ENCODE results near the gene GUCA1A.
"Not testable (repeated sequence)": the region's sequence is repeated elsewhere in the genome, so short reads cannot be mapped to it uniquely, and the experiment has no call there.

GUCA1A gene

DNA sequence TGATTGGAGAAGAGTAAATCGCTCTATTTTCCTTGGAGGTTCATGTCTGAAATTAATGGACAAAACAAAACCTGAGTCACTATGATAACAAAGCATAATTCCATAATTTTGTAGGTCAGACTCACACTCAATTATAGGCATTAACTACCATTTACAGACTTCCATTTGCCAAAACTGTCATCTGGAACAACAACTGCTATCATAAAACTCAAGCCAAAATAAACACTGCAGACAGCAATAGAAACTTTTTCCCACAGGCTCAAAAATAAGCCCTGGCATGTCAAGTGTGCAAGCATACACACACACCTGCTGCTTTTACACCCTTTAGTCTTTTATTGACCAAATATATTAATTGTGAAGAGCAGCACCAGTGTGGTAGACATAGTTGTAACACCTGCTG, 37.4 kb downstream of the GUCA1A start:
- DNase-seq (ENCODE audit: low spot score) = no peak

DNA sequence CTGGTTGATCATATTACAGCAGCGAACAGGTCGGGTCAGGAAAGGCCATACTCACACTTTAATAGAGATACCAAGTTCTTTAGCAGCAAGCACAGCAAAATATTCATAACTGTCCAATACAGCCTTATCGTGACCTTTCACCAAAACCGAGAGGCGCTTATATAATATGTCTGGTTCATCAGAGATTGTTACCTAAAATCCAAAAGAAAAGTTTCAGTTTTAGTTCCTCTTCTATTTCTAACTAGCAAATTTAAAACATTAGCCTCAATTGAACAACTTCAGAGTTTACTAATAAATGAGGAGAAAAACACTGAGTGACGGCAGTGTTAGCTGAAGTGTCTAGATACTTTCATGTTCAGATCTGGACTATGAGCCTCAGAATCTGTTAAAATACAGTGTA, 38.6 kb downstream of the GUCA1A start:
- no peak for DNase-seq (ENCODE audit: low spot score)

DNA sequence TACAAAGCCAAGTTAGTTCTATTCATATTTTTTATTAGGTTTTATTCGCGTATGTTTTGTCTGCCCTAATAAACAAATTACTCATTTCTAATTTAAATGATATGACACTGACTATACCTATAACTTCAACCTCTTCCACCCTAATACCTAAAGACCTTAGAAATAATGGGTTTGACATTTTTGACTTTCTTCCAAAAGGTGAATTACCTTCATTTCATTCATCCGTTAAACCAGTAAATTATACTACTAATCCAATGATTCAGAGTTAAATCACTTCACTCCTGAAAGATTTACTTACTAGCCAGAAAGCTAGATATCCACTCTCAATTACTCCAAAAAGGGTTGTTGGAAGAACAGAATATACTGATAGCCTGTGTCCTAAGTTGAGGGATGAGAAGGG, 39.3 kb downstream of the GUCA1A start:
- DNase-seq (ENCODE audit: low spot score) = no peak

DNA sequence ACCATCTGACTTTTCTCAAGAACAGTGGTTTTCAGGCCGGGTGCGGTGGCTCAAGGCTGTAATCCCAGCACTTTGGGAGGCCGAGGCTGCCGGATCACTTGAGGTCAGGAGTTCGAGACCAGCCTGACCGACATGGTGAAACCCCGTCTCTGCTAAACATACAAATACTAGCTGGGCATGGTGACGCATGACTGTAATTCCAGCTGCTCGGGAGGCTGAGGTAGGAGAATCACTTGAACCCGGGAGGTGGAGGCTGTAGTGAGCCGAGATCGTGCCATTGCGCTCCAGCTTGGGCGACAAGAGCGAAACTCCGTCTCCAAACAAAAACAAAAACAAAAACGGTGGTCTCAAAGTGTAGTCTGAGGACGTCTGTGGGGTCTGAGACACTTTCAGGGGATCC, 43.3 kb downstream of the GUCA1A start:
- DNase-seq (ENCODE audit: low spot score) = not testable (repeated sequence)

DNA sequence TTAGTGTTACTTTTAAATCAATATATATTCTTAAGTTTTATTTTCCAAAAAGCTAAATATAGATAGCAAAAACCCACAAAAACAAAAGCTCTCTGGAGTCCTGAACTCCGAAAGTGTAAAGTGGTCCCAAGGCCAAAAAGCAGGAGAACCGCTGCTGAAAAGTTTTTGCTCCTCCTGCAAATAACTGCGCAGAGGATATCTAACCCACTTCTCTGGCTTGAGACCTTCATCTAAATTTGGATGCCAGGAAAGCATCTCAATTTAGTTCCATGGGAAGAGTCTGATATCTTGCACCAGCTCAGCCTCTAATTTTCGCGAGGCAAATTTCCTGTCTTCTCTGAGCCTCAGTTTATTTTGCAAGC, 44.0 kb downstream of the GUCA1A start:
- no peak for DNase-seq (ENCODE audit: low spot score)

DNA sequence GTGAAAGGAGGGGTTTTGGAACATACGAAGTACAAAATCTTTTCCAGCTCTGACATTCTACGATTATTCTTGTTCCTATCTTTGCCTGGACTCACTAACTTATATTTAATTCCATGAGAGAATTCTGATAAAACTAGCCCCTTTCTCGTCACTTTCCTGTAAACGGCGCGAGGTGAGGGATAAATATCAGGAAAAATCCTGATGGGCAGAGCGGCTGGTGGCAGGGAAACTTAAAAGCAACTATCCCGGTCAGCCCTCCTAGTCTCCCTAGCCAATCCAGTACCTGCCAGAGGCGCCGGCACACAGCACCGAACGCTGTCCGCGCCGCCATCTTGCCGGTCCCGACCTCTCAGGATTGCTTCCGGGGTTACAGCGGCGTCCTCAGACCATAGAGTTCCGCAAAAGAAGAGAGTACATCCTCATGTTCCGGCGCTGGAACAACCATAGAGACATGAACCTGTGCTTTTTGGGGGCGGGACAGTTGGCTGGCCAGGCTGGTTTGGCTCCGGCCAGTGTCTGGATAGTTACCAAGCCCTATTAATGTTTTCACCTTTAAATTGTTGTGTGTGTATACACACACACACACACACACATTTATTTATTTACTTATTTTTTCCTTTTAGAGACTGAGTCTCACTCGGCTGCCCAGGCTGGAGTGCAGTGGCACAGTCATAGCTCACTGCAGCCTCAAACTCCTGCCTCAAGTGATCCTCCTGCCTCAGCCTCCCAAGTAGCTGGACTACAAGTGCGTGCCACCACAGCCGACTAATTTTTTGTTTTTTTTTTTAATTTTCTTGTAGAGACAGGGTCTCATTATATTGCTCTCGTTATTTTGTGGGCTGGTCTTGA, 44.6 kb downstream of the GUCA1A start, which contains the start of gene MRPS10:
MRPS10 (minus strand) TSS at position 343 of the 849 bp plus-strand sequence; CDS start at position 331, 12 bp downstream.
- DNase-seq (ENCODE audit: low spot score) = peak; percentile 93

DNA sequence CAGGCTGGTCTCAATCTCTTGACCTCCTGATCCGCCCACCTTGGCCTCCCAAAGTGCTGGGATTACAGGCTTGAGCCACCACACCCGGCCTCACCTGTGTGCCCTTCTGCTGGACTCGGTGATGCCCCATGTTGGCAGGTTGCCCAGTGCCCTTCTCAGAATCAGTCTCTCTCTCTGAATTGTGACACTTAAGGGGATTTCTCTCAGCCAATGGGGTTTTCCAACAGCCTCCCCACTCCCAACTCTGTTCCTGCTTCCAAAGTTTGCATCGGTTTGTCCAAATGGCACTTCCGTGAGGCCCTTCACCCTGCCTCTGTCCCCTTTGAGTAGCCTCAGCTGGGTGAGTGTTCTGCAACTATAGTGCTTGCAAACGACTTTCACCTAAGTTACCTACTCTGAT, 47.6 kb downstream of the GUCA1A start:
- no peak for DNase-seq (ENCODE audit: low spot score)

DNA sequence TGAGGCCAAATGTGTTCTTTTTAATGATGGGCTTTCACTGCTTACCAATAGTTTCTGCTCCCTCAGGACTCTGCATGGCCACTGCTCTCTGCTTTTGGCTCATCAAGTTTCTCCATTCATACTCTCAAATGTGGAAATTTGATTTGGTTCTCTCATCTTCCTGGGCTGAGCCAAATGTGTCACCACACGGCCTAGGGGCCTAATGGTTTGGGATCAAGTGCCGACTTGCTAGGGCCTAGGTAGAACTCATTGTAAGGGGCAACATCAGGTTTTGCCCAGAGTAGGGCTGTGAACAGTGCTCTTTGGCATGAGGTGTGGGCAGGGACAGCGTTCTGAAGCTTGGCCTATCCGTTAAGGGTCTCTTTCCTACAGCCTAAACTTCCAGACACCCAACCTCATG, 48.4 kb downstream of the GUCA1A start:
- DNase-seq (ENCODE audit: low spot score) = no peak

DNA sequence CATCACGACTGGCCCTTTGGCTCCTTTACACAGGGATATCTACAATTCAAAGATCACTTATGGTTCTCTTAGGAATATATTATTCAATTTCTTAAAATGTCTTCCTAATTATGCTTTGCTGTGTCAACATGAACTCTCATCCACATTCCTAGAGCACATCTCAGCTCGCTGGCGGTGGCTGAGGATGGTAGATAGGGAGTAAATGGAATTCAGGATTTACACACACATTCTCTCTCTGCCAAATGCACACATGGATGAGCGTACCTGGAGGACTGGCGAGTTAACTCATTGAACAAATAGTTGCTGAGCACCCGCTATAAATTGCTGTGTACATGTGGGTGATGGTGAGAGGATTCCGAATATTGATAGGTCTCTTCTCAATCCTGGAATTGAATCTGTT, 49.3 kb downstream of the GUCA1A start:
- no peak for DNase-seq (ENCODE audit: low spot score)

DNA sequence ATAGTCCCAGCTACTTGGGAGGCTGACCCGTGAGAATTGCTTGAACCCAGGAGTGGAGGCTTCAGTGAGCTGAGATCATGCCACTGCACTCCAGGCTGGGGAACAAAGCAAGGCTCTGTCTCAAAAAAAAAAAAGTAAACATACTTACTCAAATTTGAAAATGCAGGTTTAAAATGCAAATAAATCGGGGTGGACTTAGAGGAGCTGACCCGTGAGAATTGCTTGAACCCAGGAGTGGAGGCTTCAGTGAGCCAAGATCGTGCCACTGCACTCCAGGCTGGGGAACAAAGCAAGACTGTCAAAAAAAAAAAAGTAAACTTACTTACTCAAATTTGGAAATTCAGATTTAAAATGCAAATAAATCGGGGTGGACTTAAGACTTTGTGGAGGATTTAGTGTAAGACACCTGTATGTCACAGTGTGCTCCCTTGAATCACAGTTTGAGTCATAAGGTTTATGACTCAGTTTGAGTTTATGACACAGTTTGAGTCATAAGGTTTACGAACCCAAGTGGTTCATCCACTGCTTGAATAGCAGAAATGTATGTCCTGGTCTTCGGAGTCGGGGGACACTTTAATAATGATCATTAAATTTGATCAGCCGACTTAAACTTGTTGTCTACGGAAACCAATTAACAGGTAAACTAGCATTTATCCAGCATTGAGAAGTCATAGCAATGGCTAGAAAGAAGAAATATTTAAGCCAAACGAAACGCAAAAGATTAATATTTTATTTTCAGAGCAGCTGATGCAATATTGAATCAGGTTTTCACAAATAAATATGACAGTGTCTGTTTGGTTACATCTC, 51.3 kb downstream of the GUCA1A start:
- DNase-seq (ENCODE audit: low spot score) = peak; percentile 44

DNA sequence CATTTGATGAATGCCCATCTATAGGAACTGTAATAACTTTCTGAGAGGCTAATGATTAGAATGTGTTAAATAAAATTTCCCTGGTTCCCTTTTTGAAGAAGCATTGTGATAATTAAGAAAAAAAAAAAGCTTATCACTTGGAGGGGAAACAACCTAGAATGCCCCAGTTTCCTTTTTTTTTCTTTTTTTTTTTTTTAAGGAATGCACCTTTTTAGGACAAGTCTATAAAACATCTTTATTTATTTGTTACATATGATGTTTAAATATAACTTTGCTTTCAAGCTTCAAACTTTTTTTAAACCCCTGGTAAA, 51.8 kb downstream of the GUCA1A start:
- no peak for DNase-seq (ENCODE audit: low spot score)

DNA sequence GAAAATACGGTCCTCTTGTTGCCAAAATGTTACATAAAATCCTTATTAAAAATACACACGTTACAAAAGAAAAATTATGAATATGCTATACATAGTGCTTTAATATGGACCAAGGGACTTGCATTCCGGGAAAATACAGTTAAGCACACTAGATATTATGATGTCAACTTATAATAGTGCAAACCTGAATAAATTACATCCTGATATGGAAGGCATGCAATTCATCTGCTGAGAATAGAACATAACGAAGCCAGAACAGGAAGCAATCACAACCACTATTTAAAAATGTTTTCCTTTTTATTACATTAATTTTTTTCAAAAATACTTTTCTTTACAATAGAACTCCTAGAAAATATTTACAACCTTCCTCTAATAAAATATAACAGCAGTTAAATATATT, 52.3 kb downstream of the GUCA1A start:
- no peak for DNase-seq (ENCODE audit: low spot score)

DNA sequence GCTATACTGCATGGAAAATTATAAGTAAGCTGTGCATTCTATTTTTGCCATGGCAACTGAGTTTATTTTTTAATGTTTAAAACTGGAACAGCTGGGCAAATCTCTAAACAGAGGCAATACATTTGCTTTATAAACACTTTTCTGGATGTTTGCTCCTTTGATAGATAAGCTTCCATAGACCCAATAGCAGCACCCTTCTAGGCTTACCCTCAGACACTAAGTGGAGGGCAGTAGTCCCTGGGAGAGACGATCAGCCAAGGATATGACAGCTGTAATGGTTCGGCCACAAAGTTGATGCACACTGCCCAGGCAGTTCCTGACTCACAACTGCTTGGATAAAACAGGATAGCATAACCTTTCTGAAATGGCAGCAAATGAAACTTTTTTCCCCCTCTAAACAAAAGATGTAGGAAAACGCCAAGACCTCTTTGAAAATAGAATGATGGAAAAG, 53.0 kb downstream of the GUCA1A start:
- DNase-seq (ENCODE audit: low spot score) = no peak

DNA sequence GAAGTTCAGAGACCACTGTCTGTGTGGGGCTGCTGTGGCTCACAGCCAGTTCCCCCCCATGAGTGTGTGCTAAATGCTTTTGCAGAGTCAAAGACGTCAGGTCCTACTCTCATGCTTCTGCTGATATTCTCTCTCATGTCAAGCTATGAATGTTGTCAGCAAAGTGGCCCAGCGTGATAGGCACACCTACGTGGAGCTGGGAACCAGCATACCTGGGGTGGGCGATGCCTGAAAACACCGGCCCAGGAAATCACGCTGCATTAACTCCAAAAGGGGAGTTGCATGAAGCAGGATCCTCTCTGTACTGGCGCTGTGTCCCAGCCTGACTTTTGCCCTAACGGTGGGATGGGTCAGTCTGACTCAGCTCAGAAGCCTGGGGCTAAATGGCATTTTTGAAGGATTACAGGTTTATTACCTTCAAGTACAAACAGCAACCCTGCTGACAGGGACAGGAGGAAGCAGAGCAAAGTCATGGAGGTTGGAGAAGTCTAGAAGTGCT, 53.5 kb downstream of the GUCA1A start:
- no peak for DNase-seq (ENCODE audit: low spot score)

DNA sequence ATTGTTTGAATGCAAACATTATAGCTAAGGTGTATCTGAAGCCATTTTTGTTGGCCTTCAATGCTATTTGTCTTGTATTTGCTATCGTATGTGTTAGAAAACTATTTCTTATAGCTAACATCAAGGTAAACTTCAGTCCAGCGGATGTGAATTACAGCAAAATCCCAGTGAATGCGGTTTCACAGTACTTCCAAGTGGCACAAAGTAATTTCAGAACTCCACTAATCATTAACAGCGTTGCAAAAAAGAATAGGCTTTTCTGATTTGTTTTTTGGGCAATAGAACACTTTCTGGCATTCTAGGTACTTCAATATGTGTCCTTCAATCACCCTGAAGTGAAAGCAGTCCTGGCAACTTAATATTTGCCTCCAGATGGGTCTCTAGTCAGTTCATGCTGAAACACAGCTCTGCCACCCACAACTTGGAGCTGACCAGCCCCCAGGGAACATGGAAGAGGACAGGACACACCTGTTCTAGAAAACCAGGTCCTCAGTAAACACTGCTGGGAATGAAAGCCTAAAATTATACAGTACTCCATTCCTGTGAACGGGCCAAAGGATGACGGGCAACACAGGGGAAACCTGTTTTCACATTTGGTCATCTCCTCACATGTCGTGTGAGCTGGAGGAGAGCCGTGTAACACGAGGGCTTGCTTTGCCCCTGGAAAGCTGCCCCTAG, 54.1 kb downstream of the GUCA1A start:
- no peak for DNase-seq (ENCODE audit: low spot score)

DNA sequence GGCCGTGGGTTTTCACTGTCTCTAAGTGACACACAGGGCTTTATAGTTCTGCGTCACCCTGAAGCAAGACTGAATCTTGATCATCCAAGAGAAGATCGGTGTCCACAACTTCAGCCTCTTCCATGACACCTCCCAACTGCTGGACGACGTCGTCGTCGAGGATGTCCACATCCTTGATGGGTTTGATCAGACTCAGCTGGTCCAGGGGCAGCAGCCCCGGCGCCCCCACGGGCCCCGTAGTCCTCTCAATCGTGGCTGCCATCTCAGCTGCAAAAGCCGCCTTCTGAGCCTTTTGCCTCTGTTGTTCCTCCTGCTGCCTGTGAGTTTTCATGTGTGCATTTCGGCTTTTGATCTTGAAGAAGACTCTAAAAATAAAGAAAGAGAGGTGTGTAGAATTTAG, 55.1 kb downstream of the GUCA1A start:
- no peak for DNase-seq (ENCODE audit: low spot score)

All from CD4-positive, alpha-beta T cell treated with Interleukin-15 for 4 hours (primary cell).